ENCODE results near the gene STMN3.

The STMN3 gene

DNA sequence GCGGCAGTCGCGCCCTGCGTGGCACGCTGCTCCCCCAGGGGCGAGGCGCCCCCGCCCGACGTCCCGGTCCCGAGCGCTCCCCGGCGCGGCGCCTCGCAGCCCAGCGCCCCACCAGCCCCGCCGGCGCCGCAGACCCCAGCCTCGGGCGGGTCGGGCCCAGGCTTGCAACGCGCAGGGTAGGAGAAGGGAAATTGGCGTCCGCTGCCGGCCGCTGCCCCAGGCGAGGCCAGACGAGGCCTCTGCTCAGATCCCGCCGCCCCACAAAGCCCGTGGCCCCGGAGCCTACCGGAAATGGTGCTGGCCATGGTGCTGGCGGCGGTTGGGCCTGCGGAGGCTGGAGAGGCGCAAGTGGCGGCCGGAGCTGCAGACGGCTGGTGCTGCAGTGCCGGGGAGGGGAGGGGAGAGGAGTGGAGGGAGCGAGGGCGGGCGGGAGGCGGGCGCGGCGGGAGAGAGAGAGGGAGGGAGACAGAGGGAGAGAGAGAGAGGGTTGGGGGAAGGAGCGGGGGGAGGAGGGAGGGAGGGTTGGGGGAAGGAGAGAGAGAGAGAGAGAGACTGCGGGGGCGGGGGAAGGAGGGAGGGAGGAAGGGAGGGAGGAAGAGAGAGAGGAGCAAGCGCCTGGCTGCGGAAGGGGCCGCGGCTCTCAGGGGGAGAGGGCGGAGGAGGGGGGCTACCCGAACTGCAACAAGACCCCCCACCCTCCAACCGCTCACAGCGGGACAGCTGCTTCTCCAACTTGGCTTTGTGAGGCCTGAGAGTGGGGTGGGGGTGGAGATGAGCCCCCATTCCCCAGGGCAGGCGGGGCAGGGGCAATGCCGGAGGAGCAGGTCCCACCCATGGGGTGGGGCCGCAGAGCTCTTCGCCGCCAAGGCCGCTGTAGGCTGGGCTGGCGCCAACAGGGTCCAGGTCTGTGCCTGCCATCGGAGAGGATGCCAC lies at the start of gene STMN3:
Gene STMN3 (minus strand): TSS at position 384 of the 933 bp plus-strand sequence. CDS start 79 bp downstream, at position 305.
- DNase-seq = no peak

GRCh38 chr20:63702036-63702665 lies 48.9 kb upstream of the STMN3 start:
- DNase-seq = no peak

DNA sequence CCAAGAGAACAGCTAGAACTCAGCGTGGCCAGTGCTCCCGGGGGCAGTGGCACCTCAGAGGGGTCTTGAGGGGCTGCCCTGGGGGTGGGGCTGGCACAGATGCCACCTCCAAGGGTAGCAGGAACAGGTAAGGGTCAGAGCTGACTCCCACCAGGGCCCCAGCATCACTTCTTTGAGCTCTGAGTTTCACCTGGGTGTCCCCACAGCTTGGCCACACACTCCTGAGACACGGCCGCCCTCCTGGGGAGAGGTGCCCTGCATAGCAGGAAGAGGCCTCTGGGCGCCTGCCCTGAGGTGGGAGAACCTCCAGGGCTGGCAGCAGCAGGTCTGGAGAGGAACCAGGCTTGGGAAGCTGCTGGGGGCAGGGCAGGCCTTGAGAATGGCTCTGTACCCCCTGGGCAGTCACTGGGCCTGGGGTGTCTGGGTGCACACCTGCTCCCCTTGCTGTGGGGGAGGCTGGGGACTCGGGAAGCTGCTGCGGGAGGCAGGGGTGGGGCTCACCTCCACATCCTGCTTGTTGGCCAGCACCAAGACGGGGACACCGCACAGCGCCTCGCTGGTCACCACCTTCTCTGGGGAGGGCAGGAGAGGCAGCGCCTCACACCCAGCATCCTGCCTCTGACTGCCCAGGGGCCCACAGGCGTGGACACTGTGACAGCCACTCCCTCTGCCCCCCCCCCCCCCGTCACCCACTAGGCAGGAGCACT lies 48.3 kb upstream of the STMN3 start:
- DNase-seq = no peak

- no peak for DNase-seq
These were observed 47.8 kb upstream of the STMN3 start for GRCh38 chr20:63701051-63701328.

DNA sequence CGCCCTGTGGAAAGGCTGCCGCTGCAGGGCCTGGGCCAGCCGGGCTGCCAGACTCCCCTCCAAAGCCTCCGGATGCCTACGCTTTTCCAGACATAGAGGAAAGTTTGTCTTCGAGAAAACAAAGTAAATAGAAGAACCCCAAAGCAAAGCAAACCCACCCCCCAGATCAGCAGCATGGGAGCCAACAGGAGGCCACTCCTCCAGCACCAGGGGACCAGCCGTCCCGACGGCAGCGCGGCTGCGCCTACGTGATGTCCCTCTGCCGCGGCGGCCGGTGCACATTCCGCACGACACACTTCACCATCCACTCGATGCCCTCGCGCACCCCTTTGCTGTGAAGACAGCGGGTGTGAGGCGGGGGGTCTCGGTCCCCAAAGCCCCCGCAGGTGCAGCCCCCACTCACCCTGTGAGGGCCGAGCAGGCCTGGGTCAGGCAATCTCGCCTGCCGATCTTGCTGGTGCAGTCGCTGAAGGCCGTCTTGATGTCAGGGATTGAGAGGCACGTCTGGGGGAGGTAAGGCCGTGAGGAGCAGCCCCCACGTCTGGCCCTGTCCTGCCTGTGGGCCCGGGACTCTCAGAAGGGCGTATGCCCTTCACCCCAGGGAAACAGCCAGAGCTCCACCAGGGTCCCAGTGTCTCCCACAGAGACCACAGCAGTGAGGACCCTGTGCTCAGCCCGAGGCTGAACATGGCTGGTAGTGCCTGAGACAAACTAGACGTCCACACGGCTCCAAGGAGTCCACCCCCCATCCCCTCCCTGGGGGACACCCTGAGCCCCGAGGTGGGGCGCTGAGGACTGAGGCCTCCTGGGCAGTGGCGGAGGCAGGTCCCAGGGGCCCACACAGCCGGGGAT lies 47.2 kb upstream of the STMN3 start:
- no peak for DNase-seq

GRCh38 chr20:63699466-63700198 lies 46.4 kb upstream of the STMN3 start:
- no peak for DNase-seq

DNA sequence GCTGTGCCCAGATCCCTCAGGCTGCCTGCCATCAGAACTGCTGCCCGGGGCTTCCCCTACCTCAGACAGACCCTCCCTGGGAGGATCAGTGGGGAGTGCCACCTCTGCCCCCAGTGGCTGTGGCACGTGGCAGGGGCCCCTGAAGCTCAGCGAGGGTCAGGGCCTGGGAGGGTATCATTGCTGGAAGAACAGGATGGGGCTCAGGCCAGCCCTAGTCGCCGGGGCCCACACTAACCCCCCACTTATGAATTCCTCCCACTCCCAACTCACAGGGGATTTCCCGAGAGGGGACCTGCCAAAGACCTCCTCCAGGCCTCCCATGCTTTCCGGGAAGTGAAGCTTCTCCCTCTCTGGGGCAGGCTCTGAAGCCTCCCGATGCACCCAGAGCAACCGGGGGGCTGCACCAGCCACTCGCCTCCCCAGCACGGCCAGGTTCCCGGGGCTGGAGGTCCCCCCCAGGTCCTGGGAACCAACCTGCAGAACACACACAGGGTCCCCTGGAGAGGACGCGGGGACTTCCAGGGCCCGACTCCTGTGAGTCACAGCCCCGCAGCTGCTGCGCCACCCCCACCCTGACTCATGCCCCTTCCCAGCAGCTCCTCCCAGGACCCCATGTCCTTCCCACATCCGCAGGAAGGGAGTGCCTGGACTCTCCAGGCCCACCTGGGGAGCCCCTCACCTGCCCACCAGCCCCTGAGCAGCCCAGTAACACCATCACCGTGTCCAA lies 45.7 kb upstream of the STMN3 start:
- no peak for DNase-seq

DNA sequence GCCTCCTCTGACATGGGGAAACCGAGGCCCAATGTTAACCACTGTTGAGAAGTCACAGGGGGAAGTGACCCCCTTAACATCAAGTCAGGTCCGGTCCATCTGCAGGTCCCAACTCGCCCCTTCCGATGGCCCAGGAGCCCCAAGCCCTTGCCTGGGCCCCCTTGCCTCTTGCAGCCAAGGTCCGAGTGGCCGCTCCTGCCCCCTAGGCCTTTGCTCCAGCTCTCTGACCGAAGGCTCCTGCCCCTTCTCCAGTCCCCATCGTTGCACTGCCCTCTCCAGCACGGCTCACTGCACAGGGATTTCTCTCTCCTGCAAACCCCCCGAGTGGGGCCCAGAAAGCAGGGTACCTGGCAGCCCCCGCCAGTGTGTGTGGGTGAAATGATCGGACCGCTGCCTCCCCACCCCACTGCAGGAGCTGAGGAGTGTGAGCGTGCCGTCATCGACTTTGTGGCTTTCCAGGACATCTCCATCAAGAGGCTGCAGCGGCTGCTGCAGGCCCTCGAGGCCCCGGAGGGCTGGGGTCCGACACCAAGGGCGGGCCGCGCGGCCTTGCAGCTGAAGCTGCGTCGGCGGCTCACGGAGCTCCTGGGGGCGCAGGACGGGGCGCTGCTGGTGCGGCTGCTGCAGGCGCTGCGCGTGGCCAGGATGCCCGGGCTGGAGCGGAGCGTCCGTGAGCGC lies 44.8 kb upstream of the STMN3 start:
- no peak for DNase-seq

DNA sequence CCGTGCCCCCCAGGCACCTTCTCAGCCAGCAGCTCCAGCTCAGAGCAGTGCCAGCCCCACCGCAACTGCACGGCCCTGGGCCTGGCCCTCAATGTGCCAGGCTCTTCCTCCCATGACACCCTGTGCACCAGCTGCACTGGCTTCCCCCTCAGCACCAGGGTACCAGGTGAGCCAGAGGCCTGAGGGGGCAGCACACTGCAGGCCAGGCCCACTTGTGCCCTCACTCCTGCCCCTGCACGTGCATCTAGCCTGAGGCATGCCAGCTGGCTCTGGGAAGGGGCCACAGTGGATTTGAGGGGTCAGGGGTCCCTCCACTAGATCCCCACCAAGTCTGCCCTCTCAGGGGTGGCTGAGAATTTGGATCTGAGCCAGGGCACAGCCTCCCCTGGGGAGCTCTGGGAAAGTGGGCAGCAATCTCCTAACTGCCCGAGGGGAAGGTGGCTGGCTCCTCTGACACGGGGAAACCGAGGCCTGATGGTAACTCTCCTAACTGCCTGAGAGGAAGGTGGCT lies 44.2 kb upstream of the STMN3 start:
- DNase-seq = no peak

DNA sequence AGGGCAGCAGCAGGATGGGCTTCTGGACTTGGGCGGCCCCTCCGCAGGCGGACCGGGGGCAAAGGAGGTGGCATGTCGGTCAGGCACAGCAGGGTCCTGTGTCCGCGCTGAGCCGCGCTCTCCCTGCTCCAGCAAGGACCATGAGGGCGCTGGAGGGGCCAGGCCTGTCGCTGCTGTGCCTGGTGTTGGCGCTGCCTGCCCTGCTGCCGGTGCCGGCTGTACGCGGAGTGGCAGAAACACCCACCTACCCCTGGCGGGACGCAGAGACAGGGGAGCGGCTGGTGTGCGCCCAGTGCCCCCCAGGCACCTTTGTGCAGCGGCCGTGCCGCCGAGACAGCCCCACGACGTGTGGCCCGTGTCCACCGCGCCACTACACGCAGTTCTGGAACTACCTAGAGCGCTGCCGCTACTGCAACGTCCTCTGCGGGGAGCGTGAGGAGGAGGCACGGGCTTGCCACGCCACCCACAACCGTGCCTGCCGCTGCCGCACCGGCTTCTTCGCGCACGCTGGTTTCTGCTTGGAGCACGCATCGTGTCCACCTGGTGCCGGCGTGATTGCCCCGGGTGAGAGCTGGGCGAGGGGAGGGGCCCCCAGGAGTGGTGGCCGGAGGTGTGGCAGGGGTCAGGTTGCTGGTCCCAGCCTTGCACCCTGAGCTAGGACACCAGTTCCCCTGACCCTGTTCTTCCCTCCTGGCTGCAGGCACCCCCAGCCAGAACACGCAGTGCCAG lies 43.6 kb upstream of the STMN3 start, which contains the start of gene TNFRSF6B:
Gene TNFRSF6B (plus strand): TSS at position 25 of the 729 bp plus-strand sequence. CDS start 116 bp downstream, at position 141.
- DNase-seq = no peak

DNA sequence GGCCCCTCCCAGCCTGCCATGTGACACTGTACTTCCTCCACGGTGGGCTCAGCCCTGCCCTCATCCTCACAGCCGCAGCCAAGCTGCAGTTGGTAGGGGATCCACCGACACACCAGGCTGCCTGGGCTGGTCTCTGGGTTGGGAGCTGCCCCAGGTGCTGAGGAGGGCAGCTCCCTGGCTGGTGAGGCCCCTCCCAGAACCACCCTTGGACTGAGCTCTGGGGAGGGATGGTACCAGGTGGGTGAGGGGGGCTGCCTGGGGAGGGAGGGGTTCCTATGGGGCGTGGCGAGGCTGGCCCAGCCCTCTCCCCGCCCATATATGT lies 43.0 kb upstream of the STMN3 start:
- no peak for DNase-seq

DNA sequence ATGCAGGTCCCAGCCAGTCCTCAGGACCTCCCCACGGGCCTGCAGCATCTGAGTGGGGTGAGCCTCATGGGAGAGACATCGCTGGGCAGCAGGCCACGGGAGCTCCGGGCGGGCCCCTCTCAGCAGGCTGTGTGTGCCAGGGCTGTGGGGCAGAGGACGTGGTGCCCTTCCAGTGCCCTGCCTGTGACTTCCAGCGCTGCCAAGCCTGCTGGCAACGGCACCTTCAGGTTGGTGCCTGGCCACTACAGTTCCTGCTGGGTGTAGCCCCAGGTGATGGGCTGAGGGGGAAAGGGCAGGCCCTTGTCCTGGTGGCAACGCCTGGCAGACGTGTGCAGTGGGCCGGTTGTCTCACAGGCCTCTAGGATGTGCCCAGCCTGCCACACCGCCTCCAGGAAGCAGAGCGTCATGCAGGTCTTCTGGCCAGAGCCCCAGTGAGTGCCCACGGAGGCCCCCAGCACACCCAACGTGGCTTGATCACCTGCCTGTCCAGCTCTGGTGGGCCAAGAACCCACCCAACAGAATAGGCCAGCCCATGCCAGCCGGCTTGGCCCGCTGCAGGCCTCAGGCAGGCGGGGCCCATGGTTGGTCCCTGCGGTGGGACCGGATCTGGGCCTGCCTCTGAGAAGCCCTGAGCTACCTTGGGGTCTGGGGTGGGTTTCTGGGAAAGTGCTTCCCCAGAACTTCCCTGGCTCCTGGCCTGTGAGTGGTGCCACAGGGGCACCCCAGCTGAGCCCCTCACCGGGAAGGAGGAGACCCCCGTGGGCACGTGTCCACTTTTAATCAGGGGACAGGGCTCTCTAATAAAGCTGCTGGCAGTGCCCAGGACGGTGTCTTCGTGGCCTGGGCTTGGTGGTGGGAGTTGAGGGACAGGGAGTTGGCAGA lies 42.4 kb upstream of the STMN3 start:
- DNase-seq = no peak

GRCh38 chr20:63694584-63695423 lies 41.6 kb upstream of the STMN3 start:
- no peak for DNase-seq

DNA sequence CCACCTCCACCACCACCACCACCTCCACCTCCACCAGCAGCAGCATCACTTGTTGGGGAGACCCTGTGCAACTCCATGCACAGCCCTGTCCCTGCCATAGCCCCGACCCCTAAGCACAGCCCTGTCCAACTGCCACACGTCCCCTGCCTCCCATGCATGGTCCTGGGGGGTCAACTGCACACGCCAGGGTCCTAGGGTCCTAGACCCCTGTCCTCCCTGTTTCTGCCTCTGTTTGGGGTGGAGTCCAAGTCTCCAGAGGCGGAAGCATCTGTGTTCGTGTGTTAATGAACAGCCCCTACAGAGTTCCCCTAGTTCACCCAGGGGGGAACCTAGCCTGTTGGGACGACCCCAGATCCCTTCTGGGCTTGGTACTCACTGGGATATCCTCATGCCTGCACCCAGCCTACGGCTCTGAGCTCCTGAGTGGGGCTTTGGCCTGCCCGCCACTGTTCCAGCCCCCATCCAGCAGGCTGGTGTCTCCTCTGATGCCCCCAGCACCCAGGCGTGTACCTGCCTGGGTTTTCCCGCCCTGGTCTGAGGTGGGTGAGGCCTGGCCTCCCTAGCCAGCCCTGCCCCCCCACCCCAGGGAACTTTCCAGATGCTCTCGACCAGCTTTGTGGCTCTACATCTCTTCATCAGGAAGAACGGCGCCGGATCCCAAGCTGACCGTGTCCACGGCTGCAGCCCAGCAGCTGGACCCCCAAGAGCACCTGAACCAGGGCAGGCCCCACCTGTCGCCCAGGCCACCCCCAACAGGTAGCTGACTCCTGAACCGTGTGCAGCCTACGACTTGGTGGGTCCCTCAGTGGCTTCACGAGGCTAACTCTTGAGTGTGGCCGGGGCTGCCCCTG lies 40.7 kb upstream of the STMN3 start:
- DNase-seq = no peak

DNA sequence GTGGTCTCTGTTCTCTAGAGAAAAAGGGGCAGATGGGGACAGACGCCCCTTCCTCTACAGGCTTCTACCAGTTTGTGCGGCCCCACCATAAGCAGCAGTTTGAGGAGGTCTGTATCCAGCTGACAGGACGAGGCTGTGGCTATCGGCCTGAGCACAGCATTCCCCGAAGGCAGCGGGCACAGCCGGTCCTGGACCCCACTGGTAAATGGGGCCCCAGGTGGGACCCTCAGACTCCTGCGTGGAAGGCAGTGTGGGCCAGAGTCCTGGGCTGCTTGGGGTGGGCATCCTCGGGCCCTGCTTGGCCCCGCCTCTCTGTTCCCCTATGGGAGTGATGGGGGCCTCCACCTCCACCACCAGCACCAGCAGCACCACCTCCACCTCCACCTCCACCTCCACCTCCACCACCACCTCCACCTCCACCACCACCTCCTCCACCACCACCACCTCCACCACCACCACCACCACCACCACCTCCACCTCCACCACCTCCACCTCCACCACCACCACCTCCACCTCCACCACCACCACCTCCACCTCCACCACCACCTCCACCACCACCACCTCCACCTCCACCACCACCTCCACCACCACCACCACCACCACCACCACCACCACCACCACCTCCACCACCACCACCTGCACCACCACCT lies 40.0 kb upstream of the STMN3 start:
- no peak for DNase-seq

DNA sequence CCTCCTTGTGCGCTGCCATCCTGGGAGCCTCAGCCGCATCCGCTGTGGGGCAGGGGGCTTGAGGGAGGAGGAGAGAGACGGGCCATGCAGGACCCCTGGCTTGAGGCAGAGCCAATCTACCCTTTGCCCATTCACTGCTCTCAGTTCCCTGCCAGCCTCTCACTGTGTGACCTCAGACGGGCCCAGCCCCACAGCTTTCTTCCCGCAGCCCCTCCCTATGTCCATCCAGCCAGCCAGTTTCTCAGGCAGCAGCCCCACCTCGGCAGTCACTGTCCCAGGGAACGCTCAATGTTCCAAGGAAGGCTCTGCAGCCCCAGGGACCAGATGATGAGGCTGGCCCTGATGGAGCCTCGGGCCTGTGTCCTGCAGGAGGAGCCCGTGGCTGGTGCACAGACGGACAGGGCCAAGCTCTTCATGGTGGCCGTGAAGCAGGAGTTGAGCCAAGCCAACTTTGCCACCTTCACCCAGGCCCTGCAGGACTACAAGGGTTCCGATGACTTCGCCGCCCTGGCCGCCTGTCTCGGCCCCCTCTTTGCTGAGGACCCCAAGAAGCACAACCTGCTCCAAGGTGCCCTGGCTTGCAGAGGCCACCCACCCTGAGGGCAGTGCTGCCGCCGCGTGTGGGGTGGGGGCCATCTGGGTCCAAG lies 39.3 kb upstream of the STMN3 start:
- DNase-seq = no peak

Data from NK-92 treated with Interleukin-12 subunit alpha and Interleukin-12 subunit beta, amount 100 ng/mL, for 24 hours (cell line).